ENCODE results near the gene KIF21B. TPM values are rescaled to one million over a fixed set of nuclear protein-coding genes. Genes with fewer than 3 reads are reported as not detected.
"Not testable (repeated sequence)": the region's sequence is repeated elsewhere in the genome, so short reads cannot be mapped to it uniquely, and the experiment has no call there.

Gene KIF21B
- total RNA-seq, 1 donor from 2014 or later = 7.6 TPM

DNA sequence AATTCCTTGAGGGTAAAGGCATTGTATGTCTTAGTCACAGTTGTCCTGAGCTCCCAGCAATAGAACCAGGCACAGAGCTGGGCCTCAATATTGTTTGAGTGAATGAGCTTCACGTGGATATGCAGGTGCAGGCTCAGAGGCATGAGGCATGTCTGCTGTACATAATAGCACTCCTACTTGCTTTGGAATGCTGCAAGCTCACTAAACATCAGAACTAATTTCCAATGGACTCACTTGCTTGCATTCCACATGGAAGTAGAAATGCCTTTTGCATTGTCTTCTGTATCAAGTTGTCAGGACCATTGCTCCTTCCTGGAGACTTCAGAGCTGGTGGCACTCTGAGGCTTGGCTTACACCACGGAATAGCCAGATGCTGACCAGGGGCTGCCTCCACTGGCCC lies 91.7 kb downstream of the KIF21B start:
- H3K27ac Mint-ChIP-seq = no peak overlapping the region
- no peaks in the 10 kb centered on the region for H3K27me3 Mint-ChIP-seq
- TF ChIP-seq CTCF (conservative IDR thresholded peaks at IDR 0.05) = no peak
- H3K4me1 Mint-ChIP-seq (ENCODE audit: unreplicated experiment) = no peaks in the 10 kb centered on the region
- H3K4me3 Mint-ChIP-seq = no peak overlapping the region
- no peaks in the 10 kb centered on the region for H3K9me3 Mint-ChIP-seq
- no peaks in the 10 kb centered on the region for H3K36me3 Mint-ChIP-seq
- no peak for DNase-seq (ENCODE audit: extremely low spot score, unreplicated experiment)

DNA sequence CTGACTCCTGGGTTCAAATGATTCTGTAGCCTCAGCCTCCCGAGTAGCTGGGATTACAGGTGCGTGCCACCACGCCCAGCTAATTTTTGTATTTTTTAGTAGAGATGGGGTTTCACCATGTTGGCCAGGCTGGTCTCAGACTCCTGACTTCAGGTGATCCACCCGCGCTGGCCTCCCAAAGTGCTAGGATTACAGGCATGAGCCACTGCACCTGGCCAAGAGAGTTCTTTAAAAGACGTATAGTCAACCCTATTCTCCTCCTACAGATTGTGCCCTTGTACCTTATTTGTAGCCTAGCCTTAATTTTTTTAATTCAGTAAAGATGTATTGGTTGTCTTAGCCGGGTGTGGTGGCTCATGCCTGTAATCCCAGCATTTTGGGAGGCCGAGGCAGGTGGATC lies 93.2 kb downstream of the KIF21B start:
- not testable (repeated sequence) for H3K27ac Mint-ChIP-seq; H3K4me1 Mint-ChIP-seq (ENCODE audit: unreplicated experiment); H3K27me3 Mint-ChIP-seq; H3K9me3 Mint-ChIP-seq; H3K36me3 Mint-ChIP-seq; DNase-seq (ENCODE audit: extremely low spot score, unreplicated experiment); H3K4me3 Mint-ChIP-seq

DNA sequence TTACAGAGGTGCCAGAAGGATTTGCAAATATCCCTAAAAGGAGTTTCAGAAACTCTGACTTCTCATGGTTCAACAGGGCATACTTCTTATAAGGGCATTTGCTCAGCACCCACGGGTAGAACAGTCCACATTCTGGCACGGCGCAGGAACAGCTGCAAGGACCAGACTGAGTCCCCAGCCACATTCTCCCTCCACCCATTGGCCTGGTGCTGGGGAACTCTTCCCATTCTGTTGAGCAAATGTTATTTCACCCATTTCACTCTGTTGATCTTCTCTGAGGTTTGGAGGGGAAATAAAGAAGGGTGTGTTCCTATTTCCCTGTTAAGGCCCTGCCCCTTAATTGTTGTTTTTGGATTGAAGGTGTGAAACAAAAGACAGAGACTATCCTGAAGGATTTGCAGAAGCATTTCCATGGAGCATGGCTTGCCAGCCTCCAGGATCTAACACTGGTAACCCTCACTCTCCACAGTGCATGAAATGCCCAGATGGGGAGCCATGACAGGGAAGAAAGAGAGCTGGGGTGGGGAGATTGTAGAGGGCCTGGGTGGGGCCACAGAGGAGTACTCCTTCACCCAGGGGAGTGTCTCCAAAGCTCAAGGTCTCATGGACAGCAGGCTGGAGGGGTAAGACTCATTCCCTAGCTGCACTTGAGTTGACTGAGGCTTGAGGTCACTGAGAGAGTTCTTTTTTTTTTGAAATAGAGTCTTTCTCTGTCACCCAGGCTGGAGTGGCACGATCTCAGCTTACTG lies 93.8 kb downstream of the KIF21B start:
- H3K9me3 Mint-ChIP-seq = no peaks in the 10 kb centered on the region
- H3K27me3 Mint-ChIP-seq = no peaks in the 10 kb centered on the region

GRCh38 chr1:200925831-200926230 lies 97.7 kb downstream of the KIF21B start:
- H3K36me3 Mint-ChIP-seq = no peaks in the 10 kb centered on the region
- no peak overlapping the region for H3K4me3 Mint-ChIP-seq
- no peaks in the 10 kb centered on the region for H3K9me3 Mint-ChIP-seq
- no peak for DNase-seq (ENCODE audit: extremely low spot score, unreplicated experiment)
- H3K27me3 Mint-ChIP-seq = no peaks in the 10 kb centered on the region
- H3K4me1 Mint-ChIP-seq (ENCODE audit: unreplicated experiment) = no peaks in the 10 kb centered on the region
- TF ChIP-seq CTCF (conservative IDR thresholded peaks at IDR 0.05) = no peak
- H3K27ac Mint-ChIP-seq = no peak overlapping the region

More for the DNA sequence above, 93.8 kb downstream of the KIF21B start:
- Mint-ChIP-seq H3K27ac (no peak overlapping the region), H3K4me3 (no peak overlapping the region), H3K36me3 (no peaks in the 10 kb centered on the region), H3K4me1 (ENCODE audit: unreplicated experiment) (no peaks in the 10 kb centered on the region)
- no peak for TF ChIP-seq CTCF (conservative IDR thresholded peaks at IDR 0.05)
- no peak for DNase-seq (ENCODE audit: extremely low spot score, unreplicated experiment)

DNA sequence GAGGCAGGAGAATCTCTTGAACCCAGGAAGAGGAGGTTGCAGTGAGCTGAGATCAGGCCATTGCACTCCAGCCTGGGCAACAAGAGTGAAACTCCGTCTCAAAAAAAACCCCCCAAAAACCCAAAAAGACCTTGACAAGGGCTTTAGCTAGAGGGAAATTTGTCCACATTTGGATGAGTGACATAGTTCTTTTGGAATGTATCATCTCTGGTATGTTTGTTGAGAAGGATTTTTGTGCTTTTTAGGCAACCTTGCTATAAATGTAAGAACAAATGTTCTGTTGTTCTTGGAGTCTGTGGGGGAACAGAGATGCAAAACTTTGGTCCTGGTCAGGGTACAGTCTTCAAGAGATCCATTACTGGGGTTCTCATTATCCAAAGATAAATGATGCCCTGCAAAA lies 99.9 kb downstream of the KIF21B start:
- no peaks in the 10 kb centered on the region for H3K36me3 Mint-ChIP-seq
- TF ChIP-seq CTCF (conservative IDR thresholded peaks at IDR 0.05) = no peak
- no peak for DNase-seq (ENCODE audit: extremely low spot score, unreplicated experiment)
- H3K9me3 Mint-ChIP-seq = no peaks in the 10 kb centered on the region
- no peak overlapping the region for H3K4me3 Mint-ChIP-seq
- no peaks in the 10 kb centered on the region for H3K4me1 Mint-ChIP-seq (ENCODE audit: unreplicated experiment)
- H3K27ac Mint-ChIP-seq = no peak overlapping the region
- H3K27me3 Mint-ChIP-seq = no peaks in the 10 kb centered on the region

DNA sequence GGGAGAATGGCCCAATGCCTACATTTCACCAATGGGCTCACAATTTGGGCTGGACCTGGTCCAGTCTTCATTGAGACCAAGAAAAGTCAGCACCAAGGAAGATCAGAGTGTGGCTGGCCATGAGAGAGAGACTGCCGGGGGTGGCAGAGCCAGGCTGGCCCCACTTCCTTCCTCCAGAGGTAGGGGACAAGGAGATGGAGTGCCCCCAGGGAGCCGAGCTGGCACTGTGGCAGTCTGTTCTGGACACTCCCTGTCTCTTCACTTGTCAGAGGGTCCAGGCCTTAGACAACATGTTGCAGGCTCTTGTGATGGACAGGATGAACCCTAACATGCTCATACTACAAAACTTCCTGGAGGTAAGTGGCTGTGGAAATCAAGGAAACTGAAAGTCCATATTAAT lies 101.1 kb downstream of the KIF21B start:
- Mint-ChIP-seq H3K4me3 (no peak overlapping the region), H3K27ac (no peak overlapping the region), H3K27me3 (no peaks in the 10 kb centered on the region), H3K4me1 (ENCODE audit: unreplicated experiment) (no peaks in the 10 kb centered on the region), H3K9me3 (no peaks in the 10 kb centered on the region), H3K36me3 (no peaks in the 10 kb centered on the region)
- TF ChIP-seq CTCF (conservative IDR thresholded peaks at IDR 0.05) = no peak
- DNase-seq (ENCODE audit: extremely low spot score, unreplicated experiment) = no peak
